ACC112 (cell line): Measurements from ENCODE around the gene MDP1.

Experiments
- H2AFZ ChIP-seq: fragments of 200-600 bp; sonication (generic); one replicate; pipeline ENCODE4 v1.6.0; 2017; ENCODE audit warnings: antibody characterized with exemption, low read length; ENCODE audit not compliant: unreplicated experiment
- H3K27ac ChIP-seq: fragments of 200-600 bp; sonication (generic); 2 replicates; pipeline ENCODE4 v1.5.1; 2014; ENCODE audit warnings: low read depth, mild to moderate bottlenecking, antibody characterized with exemption, low read length, moderate library complexity
- H3K27me3 ChIP-seq: fragments of 200-600 bp; sonication (generic); 2 replicates; pipeline ENCODE4 v1.6.1; 2014; ENCODE audit warnings: mild to moderate bottlenecking, antibody characterized with exemption, low read length, moderate library complexity, mixed read lengths; ENCODE audit not compliant: insufficient read depth
- H3K36me3 ChIP-seq: fragments of 200-600 bp; sonication (generic); 2 replicates; pipeline ENCODE4 v1.6.1; 2016; ENCODE audit warnings: mild to moderate bottlenecking, antibody characterized with exemption, low read length, moderate library complexity, mixed read lengths; ENCODE audit not compliant: insufficient read depth
- H3K4me1 ChIP-seq: fragments of 200-600 bp; sonication (generic); one replicate; pipeline ENCODE4 v1.6.1; 2016; ENCODE audit warnings: low read length, mixed read lengths; ENCODE audit not compliant: insufficient read depth, unreplicated experiment, control insufficient read depth
- H3K4me3 ChIP-seq: fragments of 200-600 bp; sonication (generic); 2 replicates; pipeline ENCODE4 v1.5.1; 2014; ENCODE audit warnings: mild to moderate bottlenecking, low read depth, low read length
- H3K79me2 ChIP-seq: fragments of 200-600 bp; sonication (generic); one replicate; pipeline ENCODE4 v1.6.0; 2016; ENCODE audit warnings: low read length; ENCODE audit not compliant: control insufficient read depth, unreplicated experiment, insufficient read depth

Gene MDP1

DNA sequence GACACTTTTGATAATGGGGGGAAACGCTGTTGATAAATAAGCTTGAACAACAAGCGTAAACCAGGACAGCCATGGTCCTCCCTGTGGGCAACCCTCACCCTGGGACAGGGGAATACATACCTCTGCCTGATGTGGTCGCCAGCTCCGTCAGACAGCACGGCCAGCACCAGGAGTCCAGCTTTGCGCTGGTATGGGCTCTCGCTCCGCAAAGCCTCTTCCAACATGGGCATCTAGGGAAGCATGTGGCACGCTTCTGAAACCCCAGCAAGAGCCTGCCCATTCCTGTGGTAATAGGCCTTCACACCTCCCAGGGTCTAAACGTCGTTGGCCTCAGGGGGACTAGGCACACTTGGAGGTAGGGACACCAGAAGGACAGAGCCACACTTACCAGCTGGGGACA is 30.1 kb downstream of the MDP1 start:
- H2AFZ ChIP-seq: no peak overlapping the region
- H3K79me2 ChIP-seq: peaks cover 11% of the 10 kb centered on the region
- H3K27me3 ChIP-seq: no peaks in the 10 kb centered on the region
- H3K27ac ChIP-seq: no peak overlapping the region
- peaks cover 10% of the 10 kb centered on the region; the same call in 1 of the 2 replicates for H3K36me3 ChIP-seq
- H3K4me3 ChIP-seq: no peak overlapping the region
- peaks cover 6% of the 10 kb centered on the region for H3K4me1 ChIP-seq

- Histone ChIP-seq H2AFZ (no peak overlapping the region), H3K36me3 (peaks cover 8% of the 10 kb centered on the region; the same call in 1 of the 2 replicates), H3K4me1 (peaks cover 6% of the 10 kb centered on the region), H3K4me3 (no peak overlapping the region), H3K79me2 (peaks cover 11% of the 10 kb centered on the region), H3K27me3 (no peaks in the 10 kb centered on the region), H3K27ac (no peak overlapping the region)
Observed at GRCh38 chr14:24185026-24185425, 30.8 kb downstream of the MDP1 start.

GRCh38 chr14:24184104-24184970 is 31.5 kb downstream of the MDP1 start:
- peaks cover 6% of the 10 kb centered on the region; the same call in 1 of the 2 replicates for H3K36me3 ChIP-seq

DNA sequence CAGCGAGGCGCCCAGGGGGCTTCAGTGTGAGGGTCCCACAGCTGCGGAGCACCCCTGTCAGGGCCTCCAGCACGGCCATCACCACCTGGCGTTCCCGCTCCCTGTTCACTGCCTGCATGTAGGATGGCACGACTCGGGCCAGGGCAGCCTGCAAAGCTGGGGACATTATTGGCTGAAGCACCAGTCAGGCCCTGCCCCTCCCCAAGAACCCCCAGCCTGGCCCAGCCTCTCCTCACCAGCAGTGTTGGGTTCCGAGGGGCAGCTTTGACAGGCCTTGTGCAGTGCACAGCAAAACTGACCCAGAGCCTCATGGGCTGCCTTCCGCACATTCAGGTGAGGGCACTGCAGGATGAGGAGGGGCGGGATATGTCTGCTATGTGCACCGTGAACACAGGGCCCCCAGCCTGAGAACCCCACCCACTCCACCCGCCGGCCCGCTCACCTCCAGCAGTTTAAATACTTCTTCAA is 32.8 kb downstream of the MDP1 start:
- Histone ChIP-seq H3K79me2 (peaks cover 11% of the 10 kb centered on the region), H2AFZ (no peak overlapping the region), H3K27me3 (no peaks in the 10 kb centered on the region), H3K27ac (no peak overlapping the region), H3K4me1 (peaks cover 6% of the 10 kb centered on the region), H3K36me3 (peaks cover 7% of the 10 kb centered on the region; the same call in 1 of the 2 replicates), H3K4me3 (no peak overlapping the region)

More at GRCh38 chr14:24184104-24184970, 31.5 kb downstream of the MDP1 start:
- Histone ChIP-seq H3K27ac (no peak overlapping the region), H2AFZ (no peak overlapping the region), H3K27me3 (no peaks in the 10 kb centered on the region), H3K4me1 (peaks cover 6% of the 10 kb centered on the region), H3K79me2 (peaks cover 11% of the 10 kb centered on the region), H3K4me3 (no peak overlapping the region)

DNA sequence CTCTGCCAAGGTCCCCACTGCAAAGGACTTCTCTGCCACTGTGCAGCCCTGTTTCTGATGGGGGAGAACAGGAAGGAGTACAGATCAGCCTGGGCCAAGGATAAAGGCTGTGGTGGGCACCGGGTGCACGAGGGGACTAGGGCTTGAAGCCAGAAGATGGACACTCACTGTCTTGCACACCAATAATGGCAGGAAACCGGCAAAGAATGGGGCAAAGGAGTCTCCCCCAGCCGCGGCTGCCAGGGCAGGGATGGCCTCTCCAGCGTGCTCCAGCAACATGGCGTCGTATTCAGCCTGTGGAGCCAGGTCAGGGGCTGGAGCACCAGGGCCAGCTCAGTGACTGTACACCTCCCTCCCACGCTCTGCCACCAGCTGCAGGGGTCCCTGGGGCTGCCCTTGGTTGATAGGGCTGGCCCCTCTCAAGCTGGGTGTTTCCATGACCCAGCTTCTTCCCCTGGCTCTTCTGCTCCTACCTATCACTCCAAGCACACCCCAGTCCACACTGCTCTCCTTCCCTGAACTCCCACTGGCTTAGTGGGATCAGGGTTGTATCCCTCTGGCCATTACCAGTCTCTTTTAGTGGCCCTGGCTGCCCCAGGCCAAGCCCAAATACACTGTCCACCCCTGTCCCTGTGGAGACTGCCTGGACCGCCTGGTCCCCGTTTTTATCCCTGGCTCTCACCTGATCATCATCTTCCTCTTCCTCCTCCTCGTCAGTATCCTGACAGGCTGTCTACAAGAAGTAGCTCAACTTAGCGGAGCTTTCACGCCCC is 33.6 kb downstream of the MDP1 start:
- no peak overlapping the region for H2AFZ ChIP-seq
- no peak overlapping the region for H3K27ac ChIP-seq
- no peak overlapping the region for H3K4me3 ChIP-seq
- peaks cover 9% of the 10 kb centered on the region; the same call in 1 of the 2 replicates for H3K36me3 ChIP-seq
- no peaks in the 10 kb centered on the region for H3K27me3 ChIP-seq
- H3K4me1 ChIP-seq: no peaks in the 10 kb centered on the region
- H3K79me2 ChIP-seq: peaks cover 7% of the 10 kb centered on the region

- no peak overlapping the region for H3K27ac ChIP-seq
- H3K27me3 ChIP-seq: no peaks in the 10 kb centered on the region
- H2AFZ ChIP-seq: no peak overlapping the region
- H3K79me2 ChIP-seq: no peaks in the 10 kb centered on the region
- H3K4me1 ChIP-seq: no peaks in the 10 kb centered on the region
- peaks cover 13% of the 10 kb centered on the region; the same call in 1 of the 2 replicates for H3K36me3 ChIP-seq
- no peak overlapping the region for H3K4me3 ChIP-seq
Observed at GRCh38 chr14:24181371-24182077, 34.3 kb downstream of the MDP1 start.

GRCh38 chr14:24179961-24180796 is 35.7 kb downstream of the MDP1 start:
- Histone ChIP-seq H3K79me2 (no peaks in the 10 kb centered on the region), H3K27ac (peak overlapping the region; percentile 15; the same call in 1 of the 2 replicates), H3K36me3 (peaks cover 14% of the 10 kb centered on the region; the same call in 1 of the 2 replicates)

DNA sequence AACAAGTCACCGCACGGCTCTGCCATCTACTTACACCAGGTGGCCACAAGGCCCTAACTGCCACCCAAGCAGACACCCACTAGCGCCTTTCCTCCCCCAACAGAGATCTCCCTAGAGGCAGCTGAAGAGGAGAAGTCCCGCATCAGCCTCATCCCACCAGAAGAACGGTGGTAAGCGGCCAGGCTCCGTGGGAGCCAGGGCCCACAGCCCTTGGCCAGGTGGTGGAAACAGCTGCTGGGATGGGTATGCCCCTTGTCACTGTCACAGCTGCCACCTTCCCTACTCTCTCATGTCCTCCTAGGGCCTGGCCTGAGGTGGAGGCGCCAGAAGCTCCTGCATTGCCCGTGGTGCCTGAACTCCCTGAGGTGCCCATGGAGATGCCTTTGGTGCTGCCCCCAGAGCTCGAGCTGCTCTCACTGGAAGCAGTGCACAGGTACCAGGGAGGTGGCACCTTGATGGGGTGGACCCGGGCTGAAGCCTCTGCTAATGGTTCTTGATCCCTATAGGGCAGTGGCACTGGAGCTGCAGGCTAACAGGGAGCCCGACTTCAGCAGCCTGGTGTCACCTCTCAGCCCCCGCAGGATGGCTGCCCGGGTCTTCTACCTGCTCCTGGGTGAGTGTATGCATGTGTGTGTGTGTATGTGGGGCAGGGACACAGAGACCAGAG is 36.4 kb downstream of the MDP1 start:
- Histone ChIP-seq H3K27me3 (no peaks in the 10 kb centered on the region), H2AFZ (no peak overlapping the region), H3K79me2 (no peaks in the 10 kb centered on the region), H3K4me3 (no peak overlapping the region), H3K27ac (peak overlapping the region; percentile 15; the same call in 1 of the 2 replicates), H3K4me1 (no peaks in the 10 kb centered on the region), H3K36me3 (peaks cover 18% of the 10 kb centered on the region)

More at GRCh38 chr14:24179961-24180796, 35.7 kb downstream of the MDP1 start:
- no peaks in the 10 kb centered on the region for H3K27me3 ChIP-seq
- no peak overlapping the region for H2AFZ ChIP-seq
- no peaks in the 10 kb centered on the region for H3K4me1 ChIP-seq
- no peak overlapping the region for H3K4me3 ChIP-seq

DNA sequence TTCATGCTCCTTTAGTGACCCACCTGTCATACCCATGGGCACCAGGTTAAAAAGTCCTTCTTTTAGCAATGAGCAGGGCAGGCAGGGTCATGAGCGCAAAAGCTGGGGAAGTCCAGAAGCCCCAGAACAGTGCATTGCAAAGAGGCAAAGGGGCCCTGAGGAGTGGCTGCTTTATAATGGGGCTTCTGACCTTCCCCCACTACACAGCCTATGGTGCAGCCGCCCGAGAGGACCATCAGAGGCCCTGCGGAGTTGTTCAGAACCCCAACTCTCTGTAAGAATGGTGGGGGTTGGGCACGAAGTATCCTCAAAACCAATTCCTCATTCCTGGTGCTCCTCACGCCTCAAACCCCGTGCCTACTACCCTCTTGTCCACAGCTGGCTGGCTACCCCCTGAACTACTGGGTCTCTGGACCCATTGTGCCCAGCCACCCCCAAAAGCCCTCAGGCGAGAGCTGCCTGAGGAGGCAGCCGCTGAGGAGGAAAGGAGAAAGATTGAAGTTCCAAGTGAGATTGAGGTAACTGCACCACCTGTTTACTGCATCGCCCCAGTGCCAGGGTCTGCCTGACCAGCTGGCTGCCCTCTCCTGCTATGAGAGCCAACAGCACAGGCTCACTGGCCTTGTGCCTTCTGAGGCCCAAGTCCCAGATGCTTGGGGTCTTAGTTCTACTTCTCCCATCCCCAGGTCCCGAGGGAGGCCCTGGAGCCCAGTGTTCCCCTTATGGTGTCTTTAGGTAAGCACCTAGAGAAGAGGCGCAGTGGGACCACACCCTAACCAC is 37.3 kb downstream of the MDP1 start:
- Histone ChIP-seq H3K4me3 (no peak overlapping the region), H3K36me3 (peaks cover 18% of the 10 kb centered on the region), H3K4me1 (no peaks in the 10 kb centered on the region), H3K27ac (no peak overlapping the region), H3K79me2 (no peaks in the 10 kb centered on the region), H2AFZ (no peak overlapping the region), H3K27me3 (no peaks in the 10 kb centered on the region)
